Keratinocyte (primary cell): Measurements from ENCODE around the gene DCLK2. TPM values are rescaled to one million over a fixed set of nuclear protein-coding genes. Genes with fewer than 3 reads are reported as not detected.

Experiments
- DNase-seq: peaks from one replicate; pipeline ENCODE4 v3.0.0-alpha.2; 2011; ENCODE audit warnings: low read depth, missing footprints, low spot score
- FAIRE-seq: peaks from 2 replicates; lab custom pipeline; 2011; peaks lifted over from hg19 to GRCh38; lab: Jason Lieb, UNC
- H2AFZ ChIP-seq: 2 replicates; pipeline ENCODE4 v1.6.0; 2012; ENCODE audit warnings: low read length, control low read depth, inconsistent platforms; ENCODE audit not compliant: control insufficient read depth
- H3K27ac ChIP-seq: 2 replicates; pipeline ENCODE4 v1.5.1; 2011; ENCODE audit warnings: low read length; ENCODE audit not compliant: control insufficient read depth, insufficient read depth
- H3K27me3 ChIP-seq: 3 replicates; pipeline ENCODE4 v1.6.0; 2011; ENCODE audit warnings: low read length; ENCODE audit not compliant: control insufficient read depth, insufficient read depth; ENCODE audit errors: extremely low read depth
- H3K36me3 ChIP-seq, 2 experiments: 2 replicates in 1 of 2; 3 replicates in 1 of 2; pipeline ENCODE4 v1.5.1; 2011; ENCODE audit warnings: low read length in 2 of 2, mild to moderate bottlenecking in 1 of 2; ENCODE audit not compliant: control insufficient read depth in 2 of 2, insufficient read depth in 2 of 2; ENCODE audit errors: extremely low read depth in 1 of 2
- H3K4me1 ChIP-seq: 3 replicates; pipeline ENCODE4 v1.5.1; 2011; ENCODE audit warnings: low read length; ENCODE audit not compliant: control insufficient read depth, insufficient read depth; ENCODE audit errors: extremely low read depth
- H3K4me2 ChIP-seq: 3 replicates; pipeline ENCODE4 v1.6.0; 2011; ENCODE audit warnings: low read depth, low read length; ENCODE audit not compliant: control insufficient read depth, insufficient read depth; ENCODE audit errors: extremely low read depth
- H3K4me3 ChIP-seq, 3 experiments: fragments of 200-600 bp in 1 of 3; sonication (generic) in 1 of 3; 2 replicates in 2 of 3; 3 replicates in 1 of 3; pipeline ENCODE4 v1.5.1; 2011 to 2016; ENCODE audit warnings: low read length in 3 of 3, mild to moderate bottlenecking in 3 of 3, control low read depth in 2 of 3, inconsistent platforms in 1 of 3, low read depth in 1 of 3, mixed read lengths in 1 of 3, mixed run types in 1 of 3, moderate library complexity in 1 of 3; ENCODE audit not compliant: control insufficient read depth in 2 of 3, insufficient read depth in 2 of 3; ENCODE audit errors: extremely low read depth in 1 of 3
- H3K79me2 ChIP-seq: 2 replicates; pipeline ENCODE4 v1.6.0; 2012; ENCODE audit warnings: low read length; ENCODE audit not compliant: control insufficient read depth, insufficient read depth
- H3K9ac ChIP-seq: 3 replicates; pipeline ENCODE4 v1.6.0; 2011; ENCODE audit warnings: low read length; ENCODE audit not compliant: control insufficient read depth, insufficient read depth; ENCODE audit errors: extremely low read depth
- H3K9me1 ChIP-seq: 3 replicates; pipeline ENCODE4 v1.6.0; 2011; ENCODE audit warnings: low read length; ENCODE audit not compliant: control insufficient read depth, insufficient read depth; ENCODE audit errors: extremely low read depth
- H3K9me3 ChIP-seq: 2 replicates; pipeline ENCODE4 v1.5.1; 2012; ENCODE audit warnings: low read depth, low read length; ENCODE audit not compliant: control insufficient read depth
- H4K20me1 ChIP-seq: 3 replicates; pipeline ENCODE4 v1.6.0; 2011; ENCODE audit warnings: low read length; ENCODE audit not compliant: control insufficient read depth, insufficient read depth; ENCODE audit errors: extremely low read depth
- EZH2 ChIP-seq: IDR thresholded peaks from one replicate; pipeline ENCODE4 v1.6.1; 2012; ENCODE audit warnings: inconsistent platforms, mild to moderate bottlenecking, low read length, moderate library complexity
- dilution Hi-C: fragments of 300-500 bp; cut with MboI; formaldehyde crosslinking; loops from one replicate; pipeline ENCODE4 v1.7.0; 2020; ENCODE audit warnings: low sequenced_read_pairs; ENCODE audit not compliant: extremely low pct_ligation_motif_present
- polyA plus RNA-seq, 5 experiments: library from polyadenylated mRNA; depleted of rRNA in 3 of 5; stranded (reverse) in 3 of 5; stranded (forward) in 1 of 5; unstranded in 1 of 5; fragments of >200 nt; gene quantifications; 1 replicate in 1 of 5; 2 replicates in 3 of 5; 3 replicates in 1 of 5; pipeline versions ENCODE4 v1.2.1 to v1.2.3, GENCODE V29; 2011 to 2012; ENCODE audit warnings: missing spikeins in 2 of 5, low read depth in 1 of 5, low replicate concordance in 1 of 5
- TF ChIP-seq, protein P1 (sequence below), 3 experiments: IDR thresholded peaks in 1 of 3; conservative IDR thresholded peaks in 1 of 3; optimal IDR thresholded peaks in 1 of 3; 2 replicates in 2 of 3; 3 replicates in 1 of 3; pipeline versions ENCODE3 to v1.5.1; 2011; ENCODE audit warnings: low read length in 3 of 3, mild to moderate bottlenecking in 3 of 3, moderate library complexity in 2 of 3, control low read depth in 1 of 3, inconsistent platforms in 1 of 3; ENCODE audit not compliant: insufficient read depth in 2 of 3; ENCODE audit errors: extremely low read depth in 1 of 3

Gene DCLK2
- polyA plus RNA-seq, 1 donor (not counting 4 experiments of a cell fraction or from before 2014, with no cell fraction given): 0.07 TPM

GRCh38 chr4:150217808-150218207 lies 139.6 kb downstream of the DCLK2 start:
- no peak for FAIRE-seq
- H4K20me1 ChIP-seq: no peaks in the 10 kb centered on the region
- no peak for TF ChIP-seq EZH2
- TF ChIP-seq, protein P1, sequence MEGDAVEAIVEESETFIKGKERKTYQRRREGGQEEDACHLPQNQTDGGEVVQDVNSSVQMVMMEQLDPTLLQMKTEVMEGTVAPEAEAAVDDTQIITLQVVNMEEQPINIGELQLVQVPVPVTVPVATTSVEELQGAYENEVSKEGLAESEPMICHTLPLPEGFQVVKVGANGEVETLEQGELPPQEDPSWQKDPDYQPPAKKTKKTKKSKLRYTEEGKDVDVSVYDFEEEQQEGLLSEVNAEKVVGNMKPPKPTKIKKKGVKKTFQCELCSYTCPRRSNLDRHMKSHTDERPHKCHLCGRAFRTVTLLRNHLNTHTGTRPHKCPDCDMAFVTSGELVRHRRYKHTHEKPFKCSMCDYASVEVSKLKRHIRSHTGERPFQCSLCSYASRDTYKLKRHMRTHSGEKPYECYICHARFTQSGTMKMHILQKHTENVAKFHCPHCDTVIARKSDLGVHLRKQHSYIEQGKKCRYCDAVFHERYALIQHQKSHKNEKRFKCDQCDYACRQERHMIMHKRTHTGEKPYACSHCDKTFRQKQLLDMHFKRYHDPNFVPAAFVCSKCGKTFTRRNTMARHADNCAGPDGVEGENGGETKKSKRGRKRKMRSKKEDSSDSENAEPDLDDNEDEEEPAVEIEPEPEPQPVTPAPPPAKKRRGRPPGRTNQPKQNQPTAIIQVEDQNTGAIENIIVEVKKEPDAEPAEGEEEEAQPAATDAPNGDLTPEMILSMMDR (optimal IDR thresholded peaks at IDR 0.05 in 1 of 3, IDR thresholded peaks at IDR 0.05 in 1 of 3, conservative IDR thresholded peaks at IDR 0.05 in 1 of 3; ENCODE audit: extremely low read depth in 1 of 3, insufficient read depth in 2 of 3, low read length in 3 of 3): no peak

GRCh38 chr4:150218447-150218846 lies 140.2 kb downstream of the DCLK2 start:
- H3K4me3 ChIP-seq: no peak overlapping the region
- TF ChIP-seq, protein P1 (optimal IDR thresholded peaks at IDR 0.05 in 1 of 3, IDR thresholded peaks at IDR 0.05 in 1 of 3, conservative IDR thresholded peaks at IDR 0.05 in 1 of 3; ENCODE audit: extremely low read depth in 1 of 3, insufficient read depth in 2 of 3, low read length in 3 of 3): no peak
- TF ChIP-seq EZH2: no peak
- no peaks in the 10 kb centered on the region for H3K36me3 ChIP-seq
- no peak overlapping the region for H3K27ac ChIP-seq
- DNase-seq (no peak), FAIRE-seq (no peak)
- H3K4me2 ChIP-seq: no peak overlapping the region
- no peaks in the 10 kb centered on the region for H3K27me3 ChIP-seq
- H3K4me1 ChIP-seq: peaks cover 8% of the 10 kb centered on the region
- H3K9me3 ChIP-seq: no peaks in the 10 kb centered on the region
- no peaks in the 10 kb centered on the region for H3K9me1 ChIP-seq
- dilution Hi-C loops: loop anchor here (25.0 kb wide), 1 partner anchor 206 kb away; no protein-coding TSS in a partner anchor
- no peaks in the 10 kb centered on the region for H4K20me1 ChIP-seq
- no peaks in the 10 kb centered on the region for H3K79me2 ChIP-seq
- H2AFZ ChIP-seq: no peak overlapping the region
- H3K9ac ChIP-seq: no peak overlapping the region

More at GRCh38 chr4:150217808-150218207, 139.6 kb downstream of the DCLK2 start:
- Histone ChIP-seq H3K9ac (no peak overlapping the region), H3K79me2 (no peaks in the 10 kb centered on the region), H3K4me2 (no peak overlapping the region), H3K27ac (no peak overlapping the region), H3K4me3 (no peak overlapping the region), H3K9me1 (no peaks in the 10 kb centered on the region), H3K27me3 (no peaks in the 10 kb centered on the region), H3K36me3 (no peaks in the 10 kb centered on the region), H3K9me3 (no peaks in the 10 kb centered on the region), H2AFZ (no peak overlapping the region), H3K4me1 (peaks cover 13% of the 10 kb centered on the region)
- DNase-seq: no peak
- dilution Hi-C loops: loop anchor here (25.0 kb wide), 1 partner anchor 206 kb away; no protein-coding TSS in a partner anchor
